ENCODE measurements around the gene PARP1.

PARP1 gene

DNA sequence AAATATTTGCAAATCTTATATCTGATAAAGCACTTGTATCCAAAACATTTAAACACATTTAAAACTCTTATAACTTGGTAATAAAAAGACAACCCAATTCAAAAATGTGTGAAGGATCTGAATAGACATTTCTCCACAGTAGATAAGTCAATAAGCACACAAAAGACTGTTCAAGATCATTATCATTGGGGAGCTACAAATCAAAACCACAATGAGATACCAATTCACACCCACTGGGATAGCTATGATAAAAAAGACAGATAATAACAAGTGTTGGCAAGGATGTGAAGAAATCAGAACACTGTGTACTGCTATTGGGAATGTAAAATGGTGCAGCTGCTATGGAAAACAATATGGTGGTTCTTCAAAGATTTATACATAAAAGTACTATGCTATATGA is 93.8 kb downstream of the PARP1 start:
- H3K4me3 ChIP-seq (replicated peaks; ENCODE audit: low read depth, low read length), result no peak overlapping the region
- no peak for DNase-seq (ENCODE audit: extremely low read depth, low read depth)
- TF ChIP-seq, protein P1, sequence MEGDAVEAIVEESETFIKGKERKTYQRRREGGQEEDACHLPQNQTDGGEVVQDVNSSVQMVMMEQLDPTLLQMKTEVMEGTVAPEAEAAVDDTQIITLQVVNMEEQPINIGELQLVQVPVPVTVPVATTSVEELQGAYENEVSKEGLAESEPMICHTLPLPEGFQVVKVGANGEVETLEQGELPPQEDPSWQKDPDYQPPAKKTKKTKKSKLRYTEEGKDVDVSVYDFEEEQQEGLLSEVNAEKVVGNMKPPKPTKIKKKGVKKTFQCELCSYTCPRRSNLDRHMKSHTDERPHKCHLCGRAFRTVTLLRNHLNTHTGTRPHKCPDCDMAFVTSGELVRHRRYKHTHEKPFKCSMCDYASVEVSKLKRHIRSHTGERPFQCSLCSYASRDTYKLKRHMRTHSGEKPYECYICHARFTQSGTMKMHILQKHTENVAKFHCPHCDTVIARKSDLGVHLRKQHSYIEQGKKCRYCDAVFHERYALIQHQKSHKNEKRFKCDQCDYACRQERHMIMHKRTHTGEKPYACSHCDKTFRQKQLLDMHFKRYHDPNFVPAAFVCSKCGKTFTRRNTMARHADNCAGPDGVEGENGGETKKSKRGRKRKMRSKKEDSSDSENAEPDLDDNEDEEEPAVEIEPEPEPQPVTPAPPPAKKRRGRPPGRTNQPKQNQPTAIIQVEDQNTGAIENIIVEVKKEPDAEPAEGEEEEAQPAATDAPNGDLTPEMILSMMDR (IDR thresholded peaks at IDR 0.05; ENCODE audit: low read depth, low read length, missing control alignments), result no peak

DNA sequence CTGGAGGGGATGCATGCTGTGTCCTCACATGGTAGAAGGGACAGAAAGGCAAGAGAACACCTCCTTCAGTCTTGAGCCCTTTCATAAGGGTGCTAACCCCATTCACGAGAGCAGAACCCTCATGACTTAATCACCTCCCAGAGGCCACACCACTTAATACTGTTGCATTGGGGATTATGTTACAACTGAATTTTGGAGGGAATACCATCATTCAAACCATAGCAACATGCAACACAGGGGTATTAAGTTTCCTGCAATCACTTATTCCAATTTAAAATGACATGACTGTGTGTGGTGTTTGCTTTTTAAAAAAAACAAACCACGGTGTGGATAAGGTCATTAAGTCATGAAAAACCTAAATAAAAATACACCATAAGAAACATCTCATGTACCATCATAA is 95.8 kb downstream of the PARP1 start:
- TF ChIP-seq, protein P1 (IDR thresholded peaks at IDR 0.05; ENCODE audit: low read depth, low read length, missing control alignments), result no peak
- H3K4me3 ChIP-seq (replicated peaks; ENCODE audit: low read depth, low read length), result no peak overlapping the region
- no peak for DNase-seq (ENCODE audit: extremely low read depth, low read depth)

DNA sequence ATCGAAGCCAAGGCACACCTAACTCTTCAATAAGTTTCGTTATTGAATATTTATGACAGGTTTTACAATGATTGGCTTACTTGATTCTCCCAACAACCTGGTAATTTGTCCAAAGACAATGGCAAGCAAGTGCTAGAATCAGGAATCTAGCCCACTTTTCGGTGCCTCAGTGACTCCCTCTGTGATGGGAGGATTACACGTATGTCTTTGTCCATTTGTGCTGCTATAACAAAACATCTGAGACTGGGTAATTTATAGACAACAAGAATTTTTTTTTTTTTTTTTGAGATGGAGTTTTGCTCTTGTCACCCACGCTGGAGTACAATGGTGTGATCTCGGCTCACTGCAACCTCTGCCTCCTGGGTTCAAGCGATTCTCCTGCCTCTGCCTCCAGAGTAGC is 96.5 kb downstream of the PARP1 start:
- no peak overlapping the region for H3K4me3 ChIP-seq (replicated peaks; ENCODE audit: low read depth, low read length)
- DNase-seq (ENCODE audit: extremely low read depth, low read depth), result no peak
- TF ChIP-seq, protein P1 (IDR thresholded peaks at IDR 0.05; ENCODE audit: low read depth, low read length, missing control alignments), result no peak
